HUES64 (cell line): ENCODE measurements around the gene CHSY1.

Source experiments
- H3K27ac ChIP-seq: 2 replicates; pipeline ENCODE4 v1.7.0; 2013; ENCODE audit warnings: low read depth, low read length, inconsistent platforms
- H3K27me3 ChIP-seq: 2 replicates; pipeline ENCODE4 v1.6.1; 2013; ENCODE audit warnings: mild to moderate bottlenecking, low read length; ENCODE audit not compliant: insufficient read depth
- H3K36me3 ChIP-seq: 2 replicates; pipeline ENCODE4 v1.6.1; 2013; ENCODE audit warnings: mild to moderate bottlenecking, low read length; ENCODE audit not compliant: insufficient read depth
- H3K4me1 ChIP-seq: 2 replicates; pipeline ENCODE4 v1.6.1; 2013; ENCODE audit warnings: mild to moderate bottlenecking, low read length, moderate library complexity; ENCODE audit not compliant: insufficient read depth
- H3K4me3 ChIP-seq: 2 replicates; pipeline ENCODE4 v1.5.1; 2013; ENCODE audit warnings: mild to moderate bottlenecking, low read length, moderate library complexity
- H3K9ac ChIP-seq: 2 replicates; pipeline ENCODE4 v1.6.1; 2013; ENCODE audit warnings: mild to moderate bottlenecking, low read depth, low read length
- H3K9me3 ChIP-seq: 2 replicates; pipeline ENCODE4 v1.6.1; 2013; ENCODE audit warnings: low read depth, low read length; ENCODE audit not compliant: insufficient read depth
- WGBS: fragments of 150-250, 120-280 bp; methylation state at CpG from one replicate; pipeline ENCODE4 v1.1.7; 2013; ENCODE audit warnings: missing lambda C conversion rate; 5-methylcytosine and 5-hydroxymethylcytosine counted together

Gene CHSY1

DNA sequence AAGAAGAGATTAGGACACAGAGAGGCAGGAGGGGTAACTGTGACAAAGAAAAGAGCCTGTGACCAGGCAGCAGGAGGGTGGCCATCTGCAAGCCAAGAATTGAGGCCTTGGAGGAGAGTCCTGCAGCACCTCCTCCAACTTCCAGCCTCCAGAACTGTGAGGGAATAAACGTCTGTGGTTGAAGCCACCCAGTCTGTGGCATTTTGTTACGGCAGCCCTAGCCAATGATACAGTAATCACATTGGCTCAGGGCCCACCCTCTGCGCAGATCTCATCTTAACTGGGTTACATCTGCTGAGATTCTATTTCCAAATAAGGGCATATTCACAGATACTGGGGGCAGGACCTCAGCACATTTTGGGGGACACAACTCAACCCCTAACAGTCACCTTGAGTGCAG is 14.2 kb upstream of the CHSY1 start:
- WGBS = 92% methylated on average over 3 of the region's 3 CpGs
- Histone ChIP-seq H3K36me3 (peaks cover 23% of the 10 kb centered on the region), H3K4me3 (no peak overlapping the region), H3K4me1 (no peaks in the 10 kb centered on the region), H3K27ac (no peak overlapping the region), H3K9me3 (no peaks in the 10 kb centered on the region), H3K9ac (no peak overlapping the region), H3K27me3 (no peaks in the 10 kb centered on the region)

DNA sequence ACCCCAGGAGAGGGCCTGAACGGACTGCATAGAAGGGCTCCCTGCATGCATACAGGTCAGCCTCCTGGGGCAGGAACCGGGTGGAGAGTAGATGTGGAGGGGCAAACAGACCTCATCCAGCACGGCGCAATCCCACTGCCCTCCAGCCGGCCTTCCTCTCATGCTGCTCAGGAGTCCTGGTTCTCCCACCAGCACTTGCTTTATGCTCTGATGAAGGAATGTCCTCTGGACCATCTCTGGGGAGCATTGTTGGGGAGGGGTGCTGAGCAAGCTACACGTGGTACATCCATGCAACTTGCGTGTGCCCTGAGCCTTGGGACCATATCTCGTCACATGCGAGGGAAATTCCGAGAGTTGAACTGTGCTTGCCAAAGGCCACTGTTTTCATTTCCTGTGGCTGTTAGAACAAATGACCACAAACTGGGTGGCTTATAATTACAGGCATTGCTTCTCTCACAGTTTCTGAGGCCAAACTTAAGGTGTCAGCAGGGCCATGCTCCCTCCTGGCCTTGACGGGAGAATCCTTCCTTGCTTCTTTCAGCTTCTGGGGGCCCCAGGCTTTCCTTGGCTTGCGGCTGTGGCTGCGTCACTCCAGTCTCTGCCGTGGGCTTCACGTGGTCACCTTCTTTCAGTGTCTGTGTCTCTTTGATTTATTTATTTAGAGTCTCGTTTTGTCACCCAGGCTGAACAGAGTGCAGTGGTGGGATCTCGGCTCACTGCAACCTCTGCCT is 13.2 kb upstream of the CHSY1 start:
- 94% methylated on average over 17 of the region's 17 CpGs for WGBS
- H3K9me3 ChIP-seq = no peaks in the 10 kb centered on the region
- peaks cover 15% of the 10 kb centered on the region for H3K36me3 ChIP-seq
- H3K4me3 ChIP-seq = no peak overlapping the region
- no peak overlapping the region for H3K27ac ChIP-seq
- no peak overlapping the region for H3K9ac ChIP-seq
- H3K27me3 ChIP-seq = no peaks in the 10 kb centered on the region
- H3K4me1 ChIP-seq = no peaks in the 10 kb centered on the region

DNA sequence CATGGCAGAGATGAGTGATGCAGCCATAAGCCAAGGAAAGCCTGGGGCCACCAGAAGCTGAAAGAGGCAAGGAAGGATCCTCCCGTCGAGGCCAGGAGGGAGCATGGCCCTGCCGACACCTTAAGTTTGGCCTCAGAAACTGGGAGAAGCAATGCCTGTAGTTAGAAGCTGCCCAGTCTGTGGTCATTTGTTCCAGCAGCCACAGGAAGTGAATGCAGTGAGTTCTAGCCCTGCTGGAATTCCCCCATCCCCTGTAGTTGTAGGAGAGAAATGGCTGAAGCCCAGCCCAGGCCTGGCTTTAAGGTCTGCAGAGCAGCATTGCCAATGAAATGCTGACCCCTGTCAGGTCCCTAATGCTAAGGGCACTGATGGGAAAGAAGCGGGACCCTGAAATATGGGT is 12.2 kb upstream of the CHSY1 start:
- no peak overlapping the region for H3K9ac ChIP-seq
- no peaks in the 10 kb centered on the region for H3K4me1 ChIP-seq
- H3K27me3 ChIP-seq = no peaks in the 10 kb centered on the region
- H3K36me3 ChIP-seq = peaks cover 5% of the 10 kb centered on the region; the same call in 1 of the 2 replicates
- WGBS = 92% methylated on average over 4 of the region's 4 CpGs
- no peak overlapping the region for H3K4me3 ChIP-seq
- H3K27ac ChIP-seq = no peak overlapping the region
- no peaks in the 10 kb centered on the region for H3K9me3 ChIP-seq

DNA sequence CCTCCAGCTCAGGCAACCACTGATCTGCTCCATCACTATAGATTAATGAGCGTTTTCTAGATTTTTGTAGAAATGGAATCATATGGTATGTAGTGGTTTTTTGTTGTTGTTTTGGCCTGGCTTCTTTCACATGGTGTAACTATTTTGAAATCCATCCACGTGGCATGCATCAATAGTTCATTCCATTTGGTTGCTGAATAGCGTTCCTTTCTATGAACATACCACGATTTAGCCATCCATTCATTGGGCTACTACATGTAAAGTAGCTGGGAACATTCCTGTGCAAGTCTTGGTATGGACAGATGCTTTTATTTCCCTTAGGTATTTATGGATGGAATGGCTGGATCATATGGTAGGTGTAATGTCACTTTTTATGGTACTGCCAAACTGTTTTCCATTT is 10.7 kb upstream of the CHSY1 start:
- no peak overlapping the region for H3K9ac ChIP-seq
- no peaks in the 10 kb centered on the region for H3K9me3 ChIP-seq
- H3K27me3 ChIP-seq = no peaks in the 10 kb centered on the region
- no peaks in the 10 kb centered on the region for H3K36me3 ChIP-seq
- no peak overlapping the region for H3K27ac ChIP-seq
- H3K4me1 ChIP-seq = peaks cover 6% of the 10 kb centered on the region; the same call in 1 of the 2 replicates
- WGBS = 81% methylated on average over 4 of the region's 4 CpGs
- no peak overlapping the region for H3K4me3 ChIP-seq

DNA sequence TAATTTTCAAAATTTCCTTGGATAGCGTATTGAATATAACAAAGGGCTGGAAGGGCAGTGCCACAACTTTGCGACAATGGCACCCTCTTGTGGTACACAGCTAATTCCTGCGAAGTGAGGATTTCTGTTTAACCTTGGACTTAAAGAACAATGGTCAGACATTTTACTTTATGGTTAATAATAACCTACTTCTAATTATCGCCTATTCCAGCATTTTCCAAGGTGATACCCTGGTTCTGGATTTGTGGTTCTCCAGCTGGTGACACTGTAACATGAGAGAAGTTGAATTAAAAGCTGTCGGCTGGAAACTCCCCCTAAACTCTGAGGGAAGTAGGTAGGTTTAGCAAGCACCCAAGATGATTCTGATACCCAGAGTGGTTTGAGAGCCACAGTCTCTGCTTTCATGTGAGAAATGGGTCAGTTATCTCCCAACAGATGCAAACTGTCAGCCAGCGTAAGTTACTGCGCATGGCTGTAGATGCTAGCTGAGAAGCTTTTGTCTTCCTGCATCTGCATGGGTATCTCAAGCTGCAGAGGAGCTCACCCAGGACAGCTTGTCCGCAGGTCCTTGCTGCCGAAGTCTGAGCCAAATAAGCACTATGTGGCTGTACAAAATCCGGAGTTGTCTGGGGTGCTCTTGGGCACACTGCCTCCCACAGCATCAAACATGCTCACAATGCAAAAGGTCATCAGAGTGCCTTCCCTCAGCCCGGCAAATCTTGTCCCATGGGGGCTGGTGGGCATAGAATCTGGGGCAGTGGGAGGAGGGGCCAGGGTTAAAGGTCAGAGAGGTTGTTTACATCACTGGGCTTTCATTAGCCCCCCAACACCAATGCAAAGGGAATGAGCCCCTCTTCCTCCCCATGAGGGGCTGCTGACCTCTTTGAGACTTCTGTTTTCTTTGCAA is 6.6 kb upstream of the CHSY1 start:
- Histone ChIP-seq H3K4me1 (peaks cover 13% of the 10 kb centered on the region; the same call in 1 of the 2 replicates), H3K4me3 (no peak overlapping the region), H3K27me3 (no peaks in the 10 kb centered on the region), H3K27ac (no peak overlapping the region), H3K36me3 (no peaks in the 10 kb centered on the region), H3K9me3 (no peaks in the 10 kb centered on the region), H3K9ac (no peak overlapping the region)
- 54% methylated on average over 11 of the region's 11 CpGs for WGBS

DNA sequence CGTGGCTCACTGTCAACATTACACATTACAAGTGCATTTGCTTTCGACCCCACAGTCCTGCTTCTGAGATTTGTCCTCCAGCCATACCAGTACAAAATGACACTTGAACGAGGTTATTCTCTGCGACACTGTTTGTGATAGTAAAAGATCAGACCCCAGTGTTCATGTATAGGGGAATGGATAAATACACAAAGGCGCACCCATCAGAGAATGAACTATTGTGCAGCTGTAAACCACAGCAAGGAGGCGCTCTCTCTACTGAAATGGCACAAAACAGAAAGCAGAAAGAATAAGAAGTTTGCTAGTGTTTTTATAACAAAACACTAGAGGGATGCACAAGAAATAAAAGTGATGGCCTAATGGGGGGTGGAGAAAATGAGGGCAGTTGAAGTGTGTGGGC is 4.9 kb upstream of the CHSY1 start:
- Histone ChIP-seq H3K27me3 (peaks cover 11% of the 10 kb centered on the region; the same call in 1 of the 2 replicates), H3K4me3 (no peak overlapping the region), H3K9me3 (no peaks in the 10 kb centered on the region), H3K36me3 (no peaks in the 10 kb centered on the region), H3K27ac (no peak overlapping the region), H3K4me1 (peaks cover 20% of the 10 kb centered on the region), H3K9ac (no peak overlapping the region)
- 92% methylated on average over 6 of the region's 6 CpGs for WGBS

DNA sequence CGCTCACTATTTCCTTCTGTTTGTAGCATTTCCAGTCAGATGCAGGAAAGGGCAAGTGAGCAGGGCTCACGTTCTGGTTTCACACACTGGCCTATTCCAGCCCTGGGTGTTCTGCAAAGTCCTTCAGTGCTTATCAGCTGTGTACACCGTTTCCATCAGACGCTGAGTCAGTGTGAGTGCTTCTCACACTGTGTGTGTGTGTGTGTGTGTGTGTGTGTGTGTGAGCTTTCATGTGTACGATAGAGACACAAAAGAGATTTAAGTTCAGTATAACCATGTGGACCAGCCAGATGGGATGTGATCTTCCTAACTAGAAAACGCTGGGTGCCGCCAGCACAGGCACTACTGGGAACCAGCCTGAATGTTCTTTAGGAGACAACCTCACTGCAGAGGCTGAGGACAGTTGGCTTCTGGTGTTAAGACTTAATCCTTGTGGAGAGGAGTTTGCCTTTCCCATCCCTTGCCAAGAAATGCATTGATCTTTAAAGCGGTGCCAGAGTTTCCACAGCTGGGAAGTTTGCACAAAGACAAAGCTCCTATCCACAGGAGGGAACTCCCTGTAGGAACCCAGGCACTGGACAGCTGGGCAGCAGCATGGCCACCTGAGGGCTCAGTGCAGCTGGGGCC is 3.9 kb upstream of the CHSY1 start:
- no peak overlapping the region for H3K9ac ChIP-seq
- no peak overlapping the region for H3K4me3 ChIP-seq
- no peaks in the 10 kb centered on the region for H3K36me3 ChIP-seq
- no peaks in the 10 kb centered on the region for H3K9me3 ChIP-seq
- H3K27me3 ChIP-seq = peaks cover 11% of the 10 kb centered on the region; the same call in 1 of the 2 replicates
- H3K4me1 ChIP-seq = peaks cover 20% of the 10 kb centered on the region
- H3K27ac ChIP-seq = no peak overlapping the region
- 77% methylated on average over 8 of the region's 8 CpGs for WGBS

DNA sequence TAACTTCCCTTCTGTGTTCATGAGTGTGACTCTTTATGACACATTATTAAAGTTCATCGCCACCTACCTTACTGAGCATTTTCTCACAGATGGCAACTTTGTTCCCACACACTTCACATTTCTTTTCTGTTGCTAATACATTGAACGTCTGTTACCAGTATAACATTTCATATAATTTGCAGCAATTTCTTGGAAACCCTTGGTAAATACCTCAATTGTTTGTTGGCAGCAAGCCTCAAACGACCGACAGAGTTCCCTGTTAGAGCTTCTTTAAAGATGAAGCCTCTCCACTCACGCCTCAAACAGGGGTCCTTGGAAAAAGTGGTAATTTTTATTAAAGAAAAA is 3.2 kb upstream of the CHSY1 start:
- Histone ChIP-seq H3K36me3 (no peaks in the 10 kb centered on the region), H3K27me3 (peaks cover 11% of the 10 kb centered on the region; the same call in 1 of the 2 replicates), H3K27ac (no peak overlapping the region), H3K4me1 (peaks cover 23% of the 10 kb centered on the region), H3K9ac (no peak overlapping the region), H3K9me3 (no peaks in the 10 kb centered on the region), H3K4me3 (no peak overlapping the region)
- WGBS = 82% methylated on average over 5 of the region's 5 CpGs

DNA sequence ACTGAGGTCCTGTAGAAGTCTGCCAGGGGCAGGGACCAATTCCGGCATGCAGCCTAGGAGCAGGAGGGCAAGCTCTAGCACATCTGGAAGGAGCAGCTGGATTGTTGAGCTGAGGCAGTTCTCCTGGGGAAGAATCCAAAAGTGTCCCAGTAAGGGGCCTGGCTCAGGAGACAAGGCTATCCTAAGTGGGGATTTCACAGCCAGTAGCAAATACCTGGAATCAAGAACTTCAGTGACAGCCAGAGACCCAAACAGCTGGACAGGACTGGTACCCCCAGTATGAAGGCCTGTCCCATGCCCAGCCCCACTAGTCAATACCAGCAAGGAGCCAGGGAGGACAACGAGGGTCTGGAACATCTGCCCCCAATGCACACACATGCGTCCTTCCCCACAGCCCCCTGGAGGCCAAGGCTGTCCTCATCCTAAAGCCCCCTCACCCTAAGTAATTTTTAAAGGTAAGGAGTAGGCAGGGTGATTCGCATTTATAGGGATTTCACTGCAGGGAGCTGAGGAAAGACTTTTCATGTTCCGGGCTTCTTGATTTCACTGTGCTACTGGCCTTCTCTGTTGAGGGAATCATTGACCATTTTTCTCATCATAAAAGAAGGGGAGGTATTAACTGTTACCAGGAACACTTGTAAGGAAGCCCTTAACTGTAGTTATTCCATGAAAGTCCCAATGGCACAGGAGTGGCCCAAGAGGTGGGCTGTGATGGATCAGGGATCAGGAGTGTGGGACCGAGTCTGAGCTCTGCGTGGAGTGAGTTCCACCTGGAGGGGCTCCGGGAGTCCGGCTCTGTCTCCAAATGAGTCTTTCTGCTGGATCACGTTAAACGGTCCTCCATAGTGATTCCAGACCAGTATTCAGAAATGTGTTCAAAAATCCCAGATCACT is 2.6 kb upstream of the CHSY1 start:
- H3K27me3 ChIP-seq = peaks cover 11% of the 10 kb centered on the region; the same call in 1 of the 2 replicates
- 89% methylated on average over 10 of the region's 11 CpGs for WGBS

DNA sequence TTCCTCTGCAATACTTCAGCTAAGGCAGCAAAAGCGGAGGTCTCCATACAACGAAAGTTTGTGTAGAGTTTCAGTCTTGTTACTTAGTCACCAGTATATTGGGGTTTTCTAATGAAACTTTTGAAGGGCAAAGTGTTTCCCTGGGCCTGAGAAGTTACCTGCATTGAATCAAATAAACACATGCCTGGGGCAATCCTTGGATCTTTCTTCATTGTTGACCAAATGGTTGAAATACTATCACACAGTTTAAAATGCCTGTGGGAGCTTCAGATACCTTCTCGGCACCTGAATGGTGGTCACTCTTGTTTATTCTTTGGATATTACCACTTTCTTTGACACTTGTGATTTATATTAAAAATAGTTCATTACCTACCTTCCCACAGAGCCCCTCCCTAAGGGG is 988 bp upstream of the CHSY1 start:
- no peak overlapping the region for H3K27ac ChIP-seq
- WGBS = 66% methylated on average over 3 of the region's 3 CpGs

More for the DNA sequence above, 2.6 kb upstream of the CHSY1 start:
- no peak overlapping the region for H3K27ac ChIP-seq
- no peaks in the 10 kb centered on the region for H3K36me3 ChIP-seq
- no peaks in the 10 kb centered on the region for H3K9me3 ChIP-seq
- H3K4me1 ChIP-seq = peaks cover 27% of the 10 kb centered on the region
- H3K9ac ChIP-seq = no peak overlapping the region
- no peak overlapping the region for H3K4me3 ChIP-seq

More for the DNA sequence above, 988 bp upstream of the CHSY1 start:
- Histone ChIP-seq H3K36me3 (peaks cover 10% of the 10 kb centered on the region), H3K9ac (peak overlapping the region; percentile 88; the same call in 1 of the 2 replicates), H3K27me3 (peaks cover 11% of the 10 kb centered on the region; the same call in 1 of the 2 replicates), H3K4me3 (peak overlapping the region; percentile 84), H3K9me3 (no peaks in the 10 kb centered on the region), H3K4me1 (peaks cover 21% of the 10 kb centered on the region)
